NCI-H2227 treated with DMSO at 0.1 percent for 48 hours (cell line): ENCODE measurements around the gene FUBP3.

ENCODE experiments used
- DNase-seq: peaks from one replicate; lab custom pipeline; 2025; lab: John Stamatoyannopoulos, UW

Gene FUBP3

DNA sequence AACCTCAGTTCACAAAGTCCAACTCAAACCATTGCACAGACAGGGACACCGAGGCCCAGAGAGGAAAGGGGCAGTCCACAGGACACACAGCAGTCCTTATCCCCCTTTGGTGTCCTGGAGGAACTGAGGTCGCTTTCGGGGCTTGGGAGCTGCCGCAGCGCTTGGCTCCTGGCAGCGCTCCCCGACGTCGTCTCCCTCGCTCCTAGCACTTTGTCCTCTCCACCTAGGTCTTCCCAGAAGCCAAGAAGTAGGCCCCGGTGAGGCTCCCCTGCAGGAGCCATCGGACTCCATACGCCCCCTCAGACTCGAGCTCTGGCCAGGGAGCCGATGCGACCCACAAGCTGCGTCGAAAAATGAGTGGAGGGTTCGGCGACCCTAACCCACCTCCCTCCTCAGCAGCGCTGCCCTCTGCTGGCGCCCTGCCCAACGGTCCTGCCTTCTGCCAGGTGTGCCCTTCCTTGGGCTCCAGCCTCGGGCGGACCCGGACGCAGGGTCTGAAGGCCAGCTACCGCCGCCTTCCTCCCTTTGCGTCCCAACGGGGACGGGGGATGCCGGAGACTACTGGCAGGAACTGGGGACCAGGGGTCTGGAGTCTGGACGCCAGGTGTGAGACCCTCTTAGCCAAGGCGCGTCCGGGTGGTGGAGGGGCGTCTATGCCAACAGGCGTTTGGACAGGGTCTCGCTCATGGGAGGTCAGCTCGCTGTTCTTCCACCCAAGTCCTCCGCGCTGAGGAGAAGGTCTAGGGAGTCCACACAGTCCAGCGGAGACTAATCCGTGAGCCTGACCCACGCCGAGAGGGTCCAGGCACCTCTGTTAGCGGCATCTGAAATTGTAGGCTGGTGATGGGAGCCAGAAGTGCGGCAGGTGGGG, 83.0 kb downstream of the FUBP3 start:
- no peak for DNase-seq

DNA sequence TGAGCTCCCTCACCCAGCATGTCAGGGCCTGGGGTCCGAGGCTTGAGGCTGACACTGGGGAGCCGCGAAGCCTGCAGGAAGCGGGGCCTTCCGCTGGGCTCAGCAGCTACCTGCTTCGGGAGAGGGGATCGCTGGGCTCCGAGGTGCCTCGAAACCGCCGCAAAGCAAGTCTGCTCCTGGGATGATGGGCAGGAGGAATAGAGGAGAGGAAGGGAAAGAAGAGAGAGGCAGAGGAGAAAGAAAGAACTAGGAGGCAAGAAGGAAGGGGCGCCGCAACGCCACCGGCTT, 83.5 kb downstream of the FUBP3 start:
- no peak for DNase-seq

DNA sequence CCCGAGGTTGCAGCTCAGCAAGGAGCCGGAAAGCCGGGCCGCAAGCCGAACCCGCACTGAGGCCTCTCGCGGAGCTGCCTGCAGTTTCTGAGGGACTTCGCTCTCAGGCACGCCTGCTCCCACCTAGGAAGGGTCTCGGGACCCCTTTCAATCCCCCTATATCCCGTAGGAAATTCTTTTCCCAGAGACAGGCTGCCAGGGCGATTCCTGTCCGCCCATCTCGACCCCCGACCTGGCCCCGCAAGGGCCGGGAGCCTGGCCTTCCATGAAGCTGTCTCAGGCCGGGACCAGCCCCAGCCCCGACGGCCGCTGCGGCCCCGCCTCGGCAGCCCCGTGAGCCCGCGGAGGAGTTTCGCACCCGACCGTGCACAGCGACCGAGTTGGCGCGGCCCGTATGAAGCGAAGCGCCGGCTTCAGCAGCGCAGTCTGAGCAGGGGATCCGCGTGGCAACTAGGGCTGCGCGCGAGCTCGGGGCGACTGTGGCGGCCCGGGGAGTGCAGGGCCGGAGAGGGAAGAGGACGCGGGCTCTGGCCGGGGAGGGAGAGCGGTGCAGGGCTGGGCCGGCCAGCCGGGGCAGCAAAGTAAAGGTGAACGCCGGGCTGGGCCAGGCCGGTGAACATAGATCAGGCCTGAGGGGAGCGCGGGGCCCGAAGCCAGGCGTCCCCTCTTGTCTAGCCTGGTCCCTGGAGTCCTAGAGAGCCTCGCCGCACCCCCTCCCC, 84.0 kb downstream of the FUBP3 start:
- DNase-seq, result no peak

DNA sequence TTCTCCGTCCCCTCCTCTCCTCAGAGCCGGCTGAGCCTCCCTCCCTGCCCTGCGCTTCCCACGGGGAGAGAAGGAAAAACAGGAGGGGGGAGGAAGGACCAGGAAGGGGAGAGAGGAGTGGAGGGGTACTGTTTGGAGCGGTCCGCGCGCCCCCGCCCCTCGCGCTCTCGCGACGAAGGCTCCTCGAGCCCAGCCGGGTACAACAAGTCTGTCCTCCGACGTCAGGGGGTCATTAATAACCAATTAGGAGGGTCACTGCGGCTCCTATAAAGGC, 84.5 kb downstream of the FUBP3 start:
- DNase-seq, result no peak

DNA sequence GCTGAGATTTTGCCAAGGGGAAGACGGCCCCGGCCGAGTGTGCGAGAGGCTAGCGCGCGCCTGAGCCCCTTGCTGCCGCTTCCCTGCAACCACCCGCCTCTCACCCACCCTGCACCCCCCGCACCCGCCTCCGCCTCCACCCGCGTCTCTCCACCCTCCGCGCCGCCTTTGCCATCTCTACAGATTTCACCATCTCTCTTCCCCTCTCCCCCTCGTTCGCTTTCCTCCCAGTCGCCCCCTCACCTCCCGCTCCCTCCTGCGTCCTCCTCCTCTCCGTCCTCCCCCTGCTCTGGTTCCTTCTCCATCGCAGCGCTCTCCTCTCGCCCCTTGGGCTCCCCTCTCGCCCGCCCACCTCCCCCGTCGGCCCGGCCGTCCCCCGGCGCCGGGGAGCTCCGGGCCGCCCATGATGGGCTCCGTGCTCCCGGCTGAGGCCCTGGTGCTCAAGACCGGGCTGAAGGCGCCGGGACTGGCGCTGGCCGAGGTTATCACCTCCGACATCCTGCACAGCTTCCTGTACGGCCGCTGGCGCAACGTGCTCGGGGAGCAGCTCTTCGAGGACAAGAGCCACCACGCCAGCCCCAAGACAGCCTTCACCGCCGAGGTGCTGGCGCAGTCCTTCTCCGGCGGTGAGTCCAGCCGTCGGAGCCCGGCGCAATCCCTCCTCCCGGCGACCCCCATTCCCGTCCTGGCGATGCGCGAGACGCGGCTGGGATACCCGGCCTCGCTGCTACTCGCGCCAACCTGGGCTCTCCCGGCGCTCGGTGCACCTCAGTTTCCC, 85.1 kb downstream of the FUBP3 start, which contains the start of gene PRDM12:
Gene PRDM12 (plus strand): TSS at position 344 of the 778 bp plus-strand sequence. CDS start 60 bp downstream, at position 404.
- no peak for DNase-seq

DNA sequence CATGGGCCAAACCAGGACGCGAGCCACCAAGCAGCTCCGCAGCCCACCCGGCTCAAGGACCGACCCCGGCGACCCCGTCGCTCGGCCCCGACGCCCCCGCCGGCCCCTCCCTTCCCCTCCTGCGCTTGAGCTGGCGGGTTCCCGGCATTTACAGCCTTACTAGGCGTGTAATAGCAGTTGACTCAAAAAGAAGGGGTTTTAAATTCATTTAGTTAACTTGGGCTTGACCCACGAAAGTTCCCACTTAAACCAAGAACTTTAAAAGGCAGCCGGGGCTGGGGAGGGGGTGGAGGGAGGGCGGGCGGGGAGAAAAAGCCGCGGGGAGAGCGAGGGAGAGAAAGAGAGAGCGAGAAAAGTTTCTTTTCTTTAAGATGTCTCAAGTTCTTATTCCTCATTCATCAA, 85.7 kb downstream of the FUBP3 start:
- DNase-seq, result no peak

DNA sequence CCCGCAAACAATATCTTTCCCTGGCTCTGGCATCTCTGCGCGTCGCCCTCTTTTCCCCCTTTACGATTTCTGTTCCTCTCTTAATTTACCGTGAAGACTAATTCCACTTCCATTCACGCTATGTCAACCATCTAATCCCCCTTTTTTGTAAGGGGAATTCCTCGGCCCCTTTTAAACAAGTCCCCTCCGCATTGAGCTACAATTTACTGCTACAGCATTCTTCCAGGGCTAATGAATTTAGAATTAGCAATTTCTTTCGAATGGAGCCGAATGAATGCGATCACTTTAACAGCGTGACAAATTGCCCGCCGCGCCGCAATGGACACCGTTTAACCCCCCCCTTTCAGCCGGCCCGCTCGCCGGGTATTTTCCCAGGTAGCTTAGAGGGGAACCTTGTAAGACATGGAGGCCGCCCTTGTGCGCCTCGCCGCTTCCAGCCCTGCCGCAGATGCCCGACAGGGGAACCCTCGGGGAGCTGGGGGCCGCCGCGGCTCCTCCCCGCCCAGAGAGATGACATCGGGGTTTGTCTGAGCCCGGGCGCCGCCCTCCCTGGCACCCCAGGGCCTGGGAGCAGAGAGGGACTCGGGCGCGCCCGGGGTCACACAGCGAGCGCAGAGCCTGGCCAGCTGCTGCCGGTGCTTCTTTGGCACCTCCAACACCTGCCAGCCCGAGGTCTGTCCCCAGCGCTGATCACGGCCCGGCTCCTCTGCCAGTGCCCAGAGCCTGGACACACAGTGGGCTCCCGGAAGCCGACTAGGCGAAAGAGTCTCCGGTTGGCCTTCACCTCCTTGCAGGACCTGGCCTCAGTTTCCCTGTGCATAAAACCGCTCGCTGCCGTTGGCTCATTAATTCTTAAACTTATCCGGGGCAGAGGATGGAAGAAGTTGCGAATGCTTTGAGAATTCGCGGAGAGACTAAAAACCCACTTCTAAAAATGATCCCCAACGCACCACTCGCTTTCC, 86.3 kb downstream of the FUBP3 start:
- no peak for DNase-seq

DNA sequence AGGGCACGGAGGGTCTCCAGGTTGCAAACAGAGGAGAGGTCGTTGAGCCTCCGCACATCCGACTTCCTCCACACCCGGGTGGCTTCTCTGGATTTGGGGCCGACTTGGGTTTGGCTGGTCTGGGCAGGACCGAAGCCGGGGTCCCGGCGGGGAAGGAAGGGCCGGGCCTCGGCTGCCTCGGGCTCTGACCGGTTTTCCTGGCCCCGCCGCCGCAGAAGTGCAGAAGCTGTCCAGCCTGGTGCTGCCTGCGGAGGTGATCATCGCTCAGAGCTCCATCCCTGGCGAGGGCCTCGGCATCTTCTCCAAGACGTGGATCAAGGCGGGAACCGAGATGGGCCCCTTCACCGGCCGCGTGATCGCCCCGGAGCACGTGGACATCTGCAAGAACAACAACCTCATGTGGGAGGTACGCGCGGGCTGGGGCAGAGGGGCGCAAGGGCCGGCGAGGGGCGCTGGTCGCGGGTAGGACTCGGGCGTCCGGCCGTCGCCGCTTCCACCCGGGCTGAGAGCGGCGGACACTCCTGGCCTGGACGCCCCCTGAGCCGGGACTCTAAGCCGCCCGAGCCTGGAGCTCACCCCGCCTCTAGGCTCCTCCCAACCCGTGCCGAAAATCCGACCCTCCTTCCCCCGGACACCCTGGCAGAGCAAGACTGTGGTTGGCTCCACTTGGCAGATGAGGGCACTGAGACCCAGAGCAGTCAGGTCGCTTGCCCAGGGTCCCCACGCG, 87.2 kb downstream of the FUBP3 start:
- DNase-seq, result no peak

DNA sequence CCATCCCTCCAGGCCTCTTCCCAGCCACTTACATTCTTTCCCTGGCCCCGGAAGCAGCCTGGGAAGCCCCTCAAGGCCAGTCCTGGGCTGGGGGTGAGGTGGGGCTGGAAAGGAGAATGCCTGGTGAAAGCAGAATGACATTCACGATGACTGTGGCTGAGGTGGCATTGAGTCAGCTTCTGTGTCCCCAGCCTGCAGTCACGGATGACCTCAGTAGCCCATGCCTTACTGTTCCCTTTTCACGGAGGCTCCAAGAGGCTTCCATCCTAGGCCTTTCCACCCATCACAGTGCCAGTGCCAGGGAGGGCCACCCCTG, 87.7 kb downstream of the FUBP3 start:
- DNase-seq, result no peak

DNA sequence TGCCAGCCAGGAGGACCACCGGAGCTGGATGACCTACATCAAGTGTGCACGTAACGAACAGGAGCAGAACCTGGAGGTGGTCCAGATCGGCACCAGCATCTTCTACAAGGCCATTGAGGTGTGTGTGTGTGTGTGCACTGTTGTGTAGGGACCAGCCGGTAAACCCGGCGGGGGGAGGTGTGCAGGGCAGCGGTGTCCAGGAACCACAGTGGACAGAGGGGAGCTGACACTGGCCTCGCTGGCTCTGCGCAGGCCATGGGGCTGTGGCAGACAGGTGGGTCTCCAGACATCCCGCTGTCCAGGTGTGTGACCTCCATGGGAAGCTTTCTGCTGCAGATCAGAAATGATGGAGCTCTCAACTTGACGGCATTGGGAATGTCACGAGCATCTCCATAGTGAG, 88.8 kb downstream of the FUBP3 start:
- no peak for DNase-seq

DNA sequence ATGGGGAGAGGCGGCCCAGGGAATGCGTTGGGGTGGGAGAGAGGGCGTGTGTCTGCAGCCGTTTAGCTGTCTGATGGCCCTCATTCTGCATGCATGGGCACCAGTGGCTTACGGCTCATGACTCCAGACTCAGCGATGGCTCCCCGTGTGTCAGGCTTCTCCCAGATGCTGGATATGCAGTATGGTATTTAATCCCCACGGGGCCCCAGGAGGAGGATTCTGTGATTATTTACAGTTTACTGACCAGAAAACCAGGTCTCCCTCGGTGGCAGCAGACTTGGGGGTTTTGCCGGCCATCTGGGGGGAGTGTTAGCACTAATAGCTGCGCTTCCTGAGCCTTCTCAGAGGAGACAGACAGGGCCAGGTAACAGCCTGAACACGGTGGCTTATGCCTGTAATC, 89.3 kb downstream of the FUBP3 start:
- DNase-seq, result no peak

DNA sequence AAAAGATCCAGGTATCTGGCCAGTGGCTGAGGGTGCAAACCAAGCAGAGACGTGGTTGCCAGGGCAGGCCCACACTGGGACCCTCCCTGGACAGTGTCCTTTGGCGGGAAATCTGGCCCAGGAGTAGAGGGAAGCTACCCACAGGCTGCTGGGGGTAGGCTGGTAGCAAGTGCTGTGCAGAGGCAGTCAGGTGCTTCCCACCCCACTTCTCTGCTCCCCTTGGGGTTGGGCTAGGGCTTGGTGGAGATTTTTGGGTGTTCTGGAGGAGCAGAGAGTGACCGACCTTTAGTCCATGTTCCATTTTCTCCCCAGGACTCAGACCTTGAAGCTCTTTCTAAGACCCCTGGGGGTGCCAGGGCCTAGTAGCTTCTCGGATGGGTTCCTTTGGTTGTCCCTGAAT, 90.6 kb downstream of the FUBP3 start:
- DNase-seq, result no peak

DNA sequence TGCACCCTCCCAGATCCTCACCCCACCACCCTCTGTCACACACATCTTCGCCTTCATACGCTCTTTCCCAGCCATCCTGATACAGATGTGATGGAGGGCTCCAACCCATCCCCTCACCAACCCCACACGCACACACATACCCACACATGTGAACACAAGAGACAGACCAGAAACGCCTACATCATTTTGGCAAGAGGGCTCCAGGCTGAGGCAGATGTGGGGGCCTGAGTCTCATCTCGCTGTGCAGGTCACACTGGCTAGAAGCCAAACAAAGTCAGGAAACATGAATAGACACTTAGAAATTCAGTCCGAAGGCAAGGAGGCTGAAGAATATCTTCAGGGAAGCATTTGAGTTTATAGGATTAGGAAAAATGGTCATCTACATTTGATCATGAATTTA, 91.3 kb downstream of the FUBP3 start:
- no peak for DNase-seq

DNA sequence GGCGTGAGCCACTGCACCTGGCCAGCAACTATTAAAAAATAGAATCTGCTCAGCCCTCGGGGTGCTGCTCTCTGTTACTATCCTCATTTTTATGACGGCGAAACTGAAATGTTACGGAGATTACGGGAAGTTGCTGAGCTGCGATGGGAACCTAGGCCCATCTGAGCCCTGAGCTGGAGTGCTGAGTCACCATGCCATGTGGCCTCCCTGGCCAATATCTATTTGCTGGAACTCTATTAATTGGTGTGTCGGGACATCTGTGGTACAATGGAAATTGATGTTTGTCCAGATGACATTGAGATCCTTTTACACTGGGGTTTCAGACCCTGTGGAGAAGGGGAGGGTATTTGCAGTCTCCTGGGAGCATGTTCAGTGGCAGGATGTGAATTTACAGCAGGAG, 93.1 kb downstream of the FUBP3 start:
- no peak for DNase-seq

DNA sequence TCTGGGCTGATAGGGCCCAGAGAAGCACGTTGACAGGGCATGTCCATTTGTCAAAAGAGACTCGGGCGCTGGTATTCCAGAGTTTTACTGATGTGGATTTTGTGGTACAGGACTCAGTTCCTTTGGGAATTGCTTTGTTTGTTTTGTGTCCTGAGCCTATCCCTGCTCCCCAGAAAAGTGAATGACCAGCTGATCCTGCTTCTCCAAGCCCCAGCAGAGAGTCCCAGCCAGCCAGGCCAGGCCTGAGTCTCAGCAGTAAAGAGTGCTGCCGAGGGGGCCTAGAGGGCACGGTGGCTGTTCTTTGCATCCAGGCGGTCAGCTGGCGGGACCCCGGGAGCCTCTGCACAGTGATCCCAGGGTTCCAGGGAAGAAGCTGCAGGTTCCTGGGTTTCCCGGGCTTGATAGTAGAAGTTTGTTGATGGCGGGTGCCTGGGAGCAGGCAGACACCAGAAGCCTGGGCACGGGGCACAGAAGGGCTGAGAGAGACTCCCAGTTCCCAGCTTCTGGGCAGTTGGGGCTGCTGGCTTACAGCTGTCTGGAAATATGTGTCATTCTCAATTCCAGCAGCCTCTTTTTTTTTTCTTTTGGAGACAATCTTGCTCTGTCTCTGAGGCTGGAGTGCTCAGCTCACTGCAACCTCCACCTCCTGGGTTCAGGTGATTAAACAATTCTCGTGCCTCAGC, 93.7 kb downstream of the FUBP3 start:
- DNase-seq, result no peak

DNA sequence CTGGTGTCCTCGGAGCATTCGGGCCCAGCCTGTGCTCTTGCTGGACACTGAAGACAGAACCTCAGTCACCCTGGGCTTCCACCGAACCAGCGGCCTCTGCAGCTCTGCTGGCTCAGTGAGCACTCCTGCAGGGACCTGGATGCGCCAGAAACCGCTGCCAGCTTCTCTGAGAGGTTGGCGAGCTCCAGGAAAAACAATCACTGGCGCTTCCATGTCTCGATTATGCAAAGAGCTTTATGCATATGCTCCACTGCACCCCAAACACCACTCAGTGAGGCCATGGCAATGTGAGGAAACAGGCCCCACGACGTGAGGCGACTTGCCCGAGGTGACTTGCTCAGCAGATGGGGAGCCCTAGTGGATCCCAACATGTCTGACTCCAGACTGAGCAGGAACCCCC, 96.0 kb downstream of the FUBP3 start:
- DNase-seq, result no peak

DNA sequence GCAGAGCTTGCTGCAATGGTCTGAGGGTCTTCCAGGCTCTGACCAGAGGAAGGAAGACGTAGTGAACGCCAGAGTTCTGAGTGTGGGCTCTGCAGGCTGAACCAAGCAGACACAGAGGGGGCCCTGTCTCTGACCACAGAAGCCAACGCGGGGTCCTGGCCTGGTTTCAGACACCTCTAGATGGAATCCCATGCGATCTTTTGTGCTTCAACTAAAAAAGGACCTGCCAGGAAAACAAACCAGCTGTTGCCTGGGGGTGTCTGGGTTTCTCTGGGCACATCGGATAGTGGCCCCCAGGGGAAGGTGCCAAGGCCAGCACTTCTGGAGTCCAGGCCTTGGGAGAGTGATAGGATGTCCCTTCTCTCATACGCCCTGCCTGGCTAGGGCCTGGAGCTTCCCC, 97.9 kb downstream of the FUBP3 start:
- DNase-seq, result no peak

DNA sequence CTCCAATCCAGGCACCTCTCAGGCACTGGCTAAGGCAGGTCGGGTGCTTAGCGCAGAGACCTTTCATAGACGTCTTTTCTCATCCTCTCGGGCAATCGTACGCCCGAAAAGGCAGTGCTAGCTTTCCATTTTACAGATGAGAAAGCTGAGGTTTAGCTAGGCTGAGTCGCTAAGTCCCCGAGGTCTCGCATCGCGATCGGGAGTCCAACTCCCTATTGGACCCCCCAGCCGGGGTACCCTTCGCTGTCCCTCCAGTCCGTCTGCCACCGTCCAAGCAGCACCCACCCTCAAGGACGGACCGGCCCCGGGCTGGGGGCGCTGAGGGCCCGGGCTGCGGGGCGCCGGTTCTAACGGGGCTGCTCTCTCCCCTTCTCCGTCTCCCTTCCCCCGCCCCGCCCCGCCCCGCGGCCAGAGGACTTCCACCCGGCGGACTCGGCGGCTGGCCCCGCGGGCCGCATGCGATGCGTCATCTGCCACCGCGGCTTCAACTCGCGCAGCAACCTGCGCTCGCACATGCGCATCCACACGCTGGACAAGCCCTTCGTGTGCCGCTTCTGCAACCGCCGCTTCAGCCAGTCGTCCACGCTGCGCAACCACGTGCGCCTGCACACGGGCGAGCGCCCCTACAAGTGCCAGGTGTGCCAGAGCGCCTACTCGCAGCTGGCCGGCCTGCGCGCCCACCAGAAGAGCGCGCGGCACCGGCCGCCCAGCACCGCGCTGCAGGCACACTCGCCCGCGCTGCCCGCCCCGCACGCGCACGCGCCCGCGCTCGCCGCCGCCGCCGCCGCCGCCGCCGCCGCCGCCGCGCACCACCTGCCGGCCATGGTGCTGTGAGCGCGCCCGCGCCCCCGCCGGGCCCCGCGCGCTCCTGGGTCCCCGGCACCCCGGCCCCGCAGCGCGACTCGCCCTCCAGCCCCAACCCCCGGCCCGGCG, 101.7 kb downstream of the FUBP3 start:
- peak; percentile 77 for DNase-seq

DNA sequence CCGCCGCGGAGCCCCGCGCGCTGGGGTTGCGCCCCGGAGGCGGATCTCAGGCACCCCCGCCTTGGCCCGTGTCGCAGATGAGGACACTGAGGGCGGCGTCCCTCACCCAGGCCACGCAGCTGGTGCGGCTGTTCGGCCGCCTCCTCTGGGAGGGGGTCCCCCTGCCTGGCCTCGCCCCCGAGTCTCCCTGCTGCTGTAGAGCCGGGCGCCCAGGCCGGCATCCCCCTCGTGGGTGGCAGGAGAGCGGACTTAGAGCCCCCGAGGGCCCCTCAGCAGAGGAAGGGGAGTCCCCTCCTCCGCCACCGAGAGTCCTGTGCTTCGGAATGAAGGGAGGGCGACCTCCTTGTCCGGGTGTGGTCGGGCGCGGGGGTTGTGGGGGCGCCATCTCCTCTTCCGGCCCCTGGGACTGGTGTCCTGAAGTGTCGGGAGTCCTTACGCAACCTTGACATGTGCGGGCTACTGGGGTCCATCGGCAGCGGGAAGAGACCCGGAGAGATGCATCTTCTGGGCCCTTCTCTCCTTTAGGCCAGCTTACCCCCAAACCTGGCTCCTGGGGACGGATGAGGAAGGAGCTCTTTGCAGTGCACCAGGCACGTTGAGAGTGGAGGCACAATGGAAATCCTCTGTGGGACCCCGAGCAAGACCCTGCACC, 102.5 kb downstream of the FUBP3 start:
- DNase-seq, result no peak
